Stimulated activated CD8-positive, alpha-beta memory T cell treated with anti-CD3 and anti-CD28 coated beads, Interleukin-15, amount 100 ng/mL, for 4 hours (primary cell): ENCODE results near the gene ARHGAP22.

Source experiments
- DNase-seq, 2 donors: peaks; one replicate each; pipeline ENCODE4 v3.0.0-alpha.2; 2020; ENCODE audit warnings: low read depth in 2 of 2

The ARHGAP22 gene

GRCh38 chr10:48633381-48634197 lies 28.7 kb upstream of the ARHGAP22 start:
- DNase-seq: no peak

- DNase-seq: no peak
These were observed 27.3 kb upstream of the ARHGAP22 start for GRCh38 chr10:48632166-48632565.

- no peak for DNase-seq
These were observed 23.2 kb upstream of the ARHGAP22 start for GRCh38 chr10:48627984-48628609.

GRCh38 chr10:48626986-48627731 lies 22.3 kb upstream of the ARHGAP22 start:
- DNase-seq: no peak

GRCh38 chr10:48626447-48626846 lies 21.6 kb upstream of the ARHGAP22 start:
- no peak for DNase-seq

GRCh38 chr10:48625826-48626134 lies 20.9 kb upstream of the ARHGAP22 start:
- no peak for DNase-seq

- no peak for DNase-seq
These were observed 18.8 kb upstream of the ARHGAP22 start for GRCh38 chr10:48623607-48624132.

GRCh38 chr10:48623009-48623408 lies 18.1 kb upstream of the ARHGAP22 start:
- DNase-seq: no peak

GRCh38 chr10:48620719-48621118 lies 15.8 kb upstream of the ARHGAP22 start:
- DNase-seq: no peak

GRCh38 chr10:48616436-48616835 lies 11.6 kb upstream of the ARHGAP22 start:
- DNase-seq: no peak

- DNase-seq: no peak
These were observed 9.9 kb upstream of the ARHGAP22 start for GRCh38 chr10:48614481-48615390.

- DNase-seq: no peak
These were observed 8.1 kb upstream of the ARHGAP22 start for GRCh38 chr10:48613016-48613415.

GRCh38 chr10:48612236-48612943 lies 7.5 kb upstream of the ARHGAP22 start:
- DNase-seq: no peak

GRCh38 chr10:48611133-48611532 lies 6.3 kb upstream of the ARHGAP22 start:
- DNase-seq: no peak

- DNase-seq: no peak
These were observed 5.8 kb upstream of the ARHGAP22 start for GRCh38 chr10:48610585-48611093.

- DNase-seq: no peak
These were observed 5.2 kb upstream of the ARHGAP22 start for GRCh38 chr10:48609899-48610584.

GRCh38 chr10:48609441-48609840 lies 4.6 kb upstream of the ARHGAP22 start:
- DNase-seq: no peak

- DNase-seq: no peak
These were observed 4.1 kb upstream of the ARHGAP22 start for GRCh38 chr10:48608976-48609375.

GRCh38 chr10:48608279-48608681 lies 3.4 kb upstream of the ARHGAP22 start:
- DNase-seq: no peak
